Transverse colon (tissue), 4 donors: ENCODE data around the gene ATP1B3. TPM values are rescaled to one million over a fixed set of nuclear protein-coding genes. Genes with fewer than 3 reads are reported as not detected.
A peak's percentile ranks its signal among the peaks of the same experiment; 100 is the strongest.

ENCODE experiments used
- DNase-seq: peaks from one replicate; pipeline ENCODE4 v3.0.0-alpha.2; 2019
- H3K27ac ChIP-seq, 4 donors: fragments of 200-600 bp; sonication (generic); 2 replicates each; pipeline ENCODE4 v1.5.1; 2016 to 2018; ENCODE audit warnings: inconsistent platforms in 4 of 4
- H3K27me3 ChIP-seq: fragments of 200-600 bp; sonication (generic); 2 replicates; pipeline ENCODE4 v1.5.1; 2017; ENCODE audit warnings: inconsistent platforms
- H3K36me3 ChIP-seq, 4 donors: fragments of 200-600 bp; sonication (generic); 2 replicates each; pipeline ENCODE4 v1.5.1; 2017 to 2019; ENCODE audit warnings: inconsistent platforms in 4 of 4
- H3K4me1 ChIP-seq, 4 donors: fragments of 200-600 bp; sonication (generic); 2 replicates each; pipeline ENCODE4 v1.5.1; 2017 to 2020; ENCODE audit warnings: inconsistent platforms in 4 of 4
- H3K4me3 ChIP-seq, 4 donors: fragments of 200-600 bp; sonication (generic); 1 replicate in 1 of 4; 2 replicates in 3 of 4; pipeline versions ENCODE4 v1.5.1 to v1.6.1; 2017 to 2019; ENCODE audit warnings: inconsistent platforms in 4 of 4
- H3K9me3 ChIP-seq, 2 donors: fragments of 200-600 bp; sonication (generic); 2 replicates each; pipeline ENCODE4 v1.5.1; 2017 to 2019; ENCODE audit warnings: inconsistent platforms in 2 of 2
- CTCF ChIP-seq, 5 experiments: fragments of 200-600 bp in 3 of 5; fragments of 450-650 bp in 2 of 5; sonication (generic) in 3 of 5; IDR thresholded peaks; 1 replicate in 2 of 5; 2 replicates in 3 of 5; pipeline ENCODE4 v1.5.1; 2016 to 2017; ENCODE audit warnings: antibody characterized with exemption in 5 of 5, inconsistent platforms in 3 of 5, mild to moderate bottlenecking in 2 of 5, moderate library complexity in 1 of 5
- EP300 ChIP-seq: sonication (generic); formaldehyde crosslinking; IDR thresholded peaks from one replicate; pipeline ENCODE4 v1.6.1; 2017; ENCODE audit warnings: antibody characterized with exemption, low read depth
- POLR2A ChIP-seq: fragments of 450-650 bp; IDR thresholded peaks from one replicate; pipeline ENCODE4 v1.6.1; 2016; ENCODE audit warnings: antibody characterized with exemption, mild to moderate bottlenecking, moderate library complexity
- POLR2AphosphoS5 ChIP-seq, 3 donors: sonication (generic); formaldehyde crosslinking; IDR thresholded peaks; one replicate each; pipeline ENCODE4 v1.6.1; 2016; ENCODE audit warnings: antibody characterized with exemption in 3 of 3
- WGBS, 2 donors: methylation state at CpG; one replicate each; pipeline ENCODE4 v1.1.5; 2018; ENCODE audit warnings: low coverage in 1 of 2; 5-methylcytosine and 5-hydroxymethylcytosine counted together
- in situ Hi-C, 4 donors: fragments of 200-750 bp; cut with MboI; loops; one replicate each; pipeline versions ENCODE4 v1.15.0 to v1.15.1; 2017; ENCODE audit warnings: low sequenced_read_pairs in 3 of 4, low pct_ligation_motif_present in 1 of 4, low pct_unique_long_range_greater_than_20kb in 1 of 4
- intact Hi-C: fragments of 100-400 bp; cut with DNase I; formaldehyde crosslinking; loops from one replicate; pipeline ENCODE4 v1.15.1; 2023; ENCODE audit warnings: low total_unique reads
- total RNA-seq, 4 donors: library from RNA; depleted of rRNA; stranded (reverse); fragments of >200 nt; gene quantifications; one replicate each; pipeline ENCODE4 v1.1.0, GENCODE V29; 2016

Gene ATP1B3
- total RNA-seq, 4 donors from 2014 or later = 79.6 to 251 (median 196) TPM

GRCh38 chr3:141914311-141914710 is 37.9 kb downstream of the ATP1B3 start:
- Histone ChIP-seq H3K9me3 (no peaks in the 10 kb centered on the region), H3K27me3 (no peaks in the 10 kb centered on the region), H3K4me3 (no peak overlapping the region), H3K4me1 (no peaks in the 10 kb centered on the region), H3K36me3 (peaks cover 0 to 50% (median 4%) of the 10 kb centered on the region in 4 donors), H3K27ac (no peak overlapping the region)
- TF ChIP-seq POLR2AphosphoS5 (IDR thresholded peaks at IDR 0.05) = no peak
- TF ChIP-seq CTCF (IDR thresholded peaks at IDR 0.05) = no peak
- no peak for TF ChIP-seq POLR2A
- TF ChIP-seq EP300 = no peak
- in situ Hi-C loops (loop anchor here (10.0 to 25.0 kb wide), 5 partner anchors 177 to 452 kb away; partner anchors contain the start of gene RNF7 (in 3 of the 4)), intact Hi-C loops (no loop called here)
- WGBS, 2 donors = 77 to 81% methylated on average over 4 of the region's 4 CpGs
- no peak for DNase-seq

- no peak for DNase-seq
- Histone ChIP-seq H3K27me3 (no peaks in the 10 kb centered on the region), H3K9me3 (no peaks in the 10 kb centered on the region), H3K36me3 (peaks cover 0 to 49% (median 6%) of the 10 kb centered on the region in 4 donors), H3K27ac (no peak overlapping the region), H3K4me1 (no peaks in the 10 kb centered on the region), H3K4me3 (no peak overlapping the region)
- intact Hi-C loops (no loop called here), in situ Hi-C loops (loop anchor here (10.0 to 25.0 kb wide), 5 partner anchors 178 to 453 kb away; partner anchors contain the start of gene RNF7 (in 3 of the 4))
- WGBS, 2 donors = 88 to 94% methylated on average over 5 of the region's 5 CpGs
- TF ChIP-seq POLR2AphosphoS5 (IDR thresholded peaks at IDR 0.05) (peak in 1 of 3 donors; percentile 5), POLR2A (no peak)
Measured at GRCh38 chr3:141915016-141915415, 38.6 kb downstream of the ATP1B3 start.

- peaks cover 0 to 46% (median 6%) of the 10 kb centered on the region in 4 donors for H3K36me3 ChIP-seq
- no peak overlapping the region for H3K27ac ChIP-seq
- no peak overlapping the region for H3K4me3 ChIP-seq
- DNase-seq = no peak
- intact Hi-C loops (no loop called here), in situ Hi-C loops (loop anchor here (10.0 to 25.0 kb wide), 5 partner anchors 178 to 453 kb away; partner anchors contain the start of gene RNF7 (in 3 of the 4))
- no peaks in the 10 kb centered on the region for H3K9me3 ChIP-seq
- H3K4me1 ChIP-seq = no peaks in the 10 kb centered on the region
- no peaks in the 10 kb centered on the region for H3K27me3 ChIP-seq
- TF ChIP-seq EP300 (no peak), POLR2AphosphoS5 (IDR thresholded peaks at IDR 0.05) (no peak), POLR2A (no peak), CTCF (IDR thresholded peaks at IDR 0.05) (no peak)
- WGBS, 2 donors = 91% methylated on average over 2 of the region's 2 CpGs
Measured at GRCh38 chr3:141915766-141916165, 39.3 kb downstream of the ATP1B3 start.

GRCh38 chr3:141920701-141921100 is 44.3 kb downstream of the ATP1B3 start:
- Histone ChIP-seq H3K4me1 (no peaks in the 10 kb centered on the region), H3K4me3 (no peak overlapping the region), H3K27ac (no peak overlapping the region), H3K27me3 (no peaks in the 10 kb centered on the region), H3K9me3 (no peaks in the 10 kb centered on the region), H3K36me3 (peaks cover 0 to 49% (median 11%) of the 10 kb centered on the region in 4 donors)
- DNase-seq = no peak
- WGBS, 2 donors = 75 to 79% methylated on average over 4 of the region's 4 CpGs
- no peak for TF ChIP-seq POLR2AphosphoS5 (IDR thresholded peaks at IDR 0.05)
- TF ChIP-seq POLR2A = no peak
- TF ChIP-seq EP300 = no peak
- TF ChIP-seq CTCF (IDR thresholded peaks at IDR 0.05) = no peak
- in situ Hi-C loops (loop anchor here (25.0 kb wide), 4 partner anchors 183 to 458 kb away; partner anchors contain the start of gene RNF7 (in 3 of the 4)), intact Hi-C loops (no loop called here)
